ENCODE results near the gene LHX8.
"Not testable (repeated sequence)": the region's sequence is repeated elsewhere in the genome, so short reads cannot be mapped to it uniquely, and the experiment has no call there.

LHX8 gene

GRCh38 chr1:75132812-75133619, 1.2 kb upstream of the LHX8 start:
- no peak for DNase-seq (ENCODE audit: low read depth)

- DNase-seq (ENCODE audit: low read depth) = no peak
Observed at GRCh38 chr1:75134647-75135572, 722 bp downstream of the LHX8 start.

GRCh38 chr1:75135573-75136194, 1.5 kb downstream of the LHX8 start:
- no peak for DNase-seq (ENCODE audit: low read depth)

GRCh38 chr1:75136195-75136815, 2.1 kb downstream of the LHX8 start:
- no peak for DNase-seq (ENCODE audit: low read depth)

- DNase-seq (ENCODE audit: low read depth) = no peak
Observed at GRCh38 chr1:75136921-75137641, 2.9 kb downstream of the LHX8 start.

- DNase-seq (ENCODE audit: low read depth) = no peak
Observed at GRCh38 chr1:75152092-75152491, 17.9 kb downstream of the LHX8 start.

GRCh38 chr1:75159154-75159553, 25.0 kb downstream of the LHX8 start:
- no peak for DNase-seq (ENCODE audit: low read depth)

GRCh38 chr1:75165264-75165663, 31.1 kb downstream of the LHX8 start:
- no peak for DNase-seq (ENCODE audit: low read depth)

GRCh38 chr1:75166821-75167220, 32.6 kb downstream of the LHX8 start:
- no peak for DNase-seq (ENCODE audit: low read depth)

GRCh38 chr1:75170011-75170410, 35.8 kb downstream of the LHX8 start:
- DNase-seq (ENCODE audit: low read depth) = no peak

GRCh38 chr1:75170981-75171380, 36.8 kb downstream of the LHX8 start:
- no peak for DNase-seq (ENCODE audit: low read depth)

- DNase-seq (ENCODE audit: low read depth) = no peak
Observed at GRCh38 chr1:75171876-75172275, 37.7 kb downstream of the LHX8 start.

- DNase-seq (ENCODE audit: low read depth) = no peak
Observed at GRCh38 chr1:75172556-75172955, 38.4 kb downstream of the LHX8 start.

GRCh38 chr1:75174031-75174760, 40.0 kb downstream of the LHX8 start:
- DNase-seq (ENCODE audit: low read depth) = no peak

GRCh38 chr1:75181214-75181955, 47.2 kb downstream of the LHX8 start:
- not testable (repeated sequence) for DNase-seq (ENCODE audit: low read depth)

GRCh38 chr1:75188892-75189291, 54.7 kb downstream of the LHX8 start:
- no peak for DNase-seq (ENCODE audit: low read depth)

- no peak for DNase-seq (ENCODE audit: low read depth)
Observed at GRCh38 chr1:75198163-75198562, 64.0 kb downstream of the LHX8 start.

- DNase-seq (ENCODE audit: low read depth) = no peak
Observed at GRCh38 chr1:75198761-75199160, 64.6 kb downstream of the LHX8 start.

- no peak for DNase-seq (ENCODE audit: low read depth)
Observed at GRCh38 chr1:75202751-75203150, 68.6 kb downstream of the LHX8 start.

Measured in stromal cell of bone marrow (primary cell).